Thyroid gland (tissue), 4 donors: Measurements from ENCODE around the gene PHB1. TPM values are rescaled to one million over a fixed set of nuclear protein-coding genes. Genes with fewer than 3 reads are reported as not detected.
A peak's percentile ranks its signal among the peaks of the same experiment; 100 is the strongest.

Experiments
- DNase-seq, 2 donors: peaks; one replicate each; pipeline ENCODE4 v3.0.0-alpha.2; 2019
- H3K27ac ChIP-seq, 3 donors: fragments of 200-600 bp; sonication (generic); 1 replicate in 2 of 3; 2 replicates in 1 of 3; pipeline ENCODE4 v1.5.1; 2016 to 2019; ENCODE audit warnings: mild to moderate bottlenecking in 1 of 3, moderate library complexity in 1 of 3
- H3K27me3 ChIP-seq: fragments of 200-600 bp; sonication (generic); one replicate; pipeline ENCODE4 v1.5.1; 2019
- H3K36me3 ChIP-seq, 2 donors: fragments of 200-600 bp; sonication (generic); one replicate each; pipeline ENCODE4 v1.5.1; 2016 to 2019
- H3K4me1 ChIP-seq, 2 donors: fragments of 200-600 bp; sonication (generic); one replicate each; pipeline ENCODE4 v1.5.1; 2017 to 2019
- H3K4me3 ChIP-seq, 3 donors: fragments of 200-600 bp; sonication (generic); replicated peaks in 1 of 3; 1 replicate in 2 of 3; 2 replicates in 1 of 3; pipeline ENCODE4 v1.5.1; 2016; ENCODE audit warnings: mild to moderate bottlenecking in 1 of 3
- H3K9me3 ChIP-seq: fragments of 200-600 bp; sonication (generic); one replicate; pipeline ENCODE4 v1.5.1; 2017
- CTCF ChIP-seq, 6 experiments: fragments of 200-600 bp in 3 of 6; fragments of 450-650 bp in 3 of 6; sonication (generic) in 3 of 6; IDR thresholded peaks; one replicate each; pipeline ENCODE4 v1.5.1; 2016 to 2019; ENCODE audit warnings: antibody characterized with exemption in 6 of 6, mild to moderate bottlenecking in 2 of 6, inconsistent platforms in 1 of 6, moderate library complexity in 1 of 6
- POLR2A ChIP-seq, 2 donors: fragments of 450-650 bp; IDR thresholded peaks; one replicate each; pipeline ENCODE4 v1.6.1; 2017; ENCODE audit warnings: antibody characterized with exemption in 2 of 2, mild to moderate bottlenecking in 2 of 2, moderate library complexity in 1 of 2
- WGBS, 2 donors: methylation state at CpG; one replicate each; pipeline ENCODE4 v1.1.5; 2017; 5-methylcytosine and 5-hydroxymethylcytosine counted together
- intact Hi-C: fragments of 100-400 bp; cut with DNase I; formaldehyde crosslinking; loops from one replicate; pipeline ENCODE4 v1.15.1; 2023
- total RNA-seq, 4 donors: library from RNA; depleted of rRNA; stranded (reverse); fragments of >200 nt; gene quantifications; one replicate each; pipeline ENCODE4 v1.2.3, GENCODE V29; 2016

PHB1 gene
- 100 to 1,000 TPM in 2 of 4 donors, 10 to 100 TPM in 2; 77.5 to 129 (median 103) TPM for total RNA-seq

- 0 to 1% methylated on average over 28 to 30 of the region's 30 CpGs for WGBS, 2 donors
Measured at GRCh38 chr17:49414622-49415350, at the start of gene PHB1. PHB1 (minus strand) TSS chr17:49414882; CDS start chr17:49413264, 1,618 bp downstream.

GRCh38 chr17:49464049-49464448 is 49.4 kb upstream of the PHB1 start:
- Histone ChIP-seq H3K27ac (no peak overlapping the region), H3K27me3 (no peaks in the 10 kb centered on the region), H3K4me3 (no peak overlapping the region), H3K36me3 (no peaks in the 10 kb centered on the region), H3K4me1 (no peaks in the 10 kb centered on the region), H3K9me3 (no peaks in the 10 kb centered on the region)
- DNase-seq, result no peak
- 90 to 95% methylated on average over 2 of the region's 2 CpGs for WGBS, 2 donors
- intact Hi-C loops, result no loop called here
- no peak for TF ChIP-seq CTCF (IDR thresholded peaks at IDR 0.05)

More at GRCh38 chr17:49414622-49415350, at the start of gene PHB1:
- peaks cover 14 to 16% of the 10 kb centered on the region in 2 donors for H3K36me3 ChIP-seq
- H3K4me3 ChIP-seq, result peak within 1 kb of the TSS; percentile 51 to 70 (median 61)
- H3K27me3 ChIP-seq, result no peaks in the 10 kb centered on the region
- intact Hi-C loops, result no loop called here
- peaks cover 7 to 16% of the 10 kb centered on the region in 2 donors for H3K4me1 ChIP-seq
- DNase-seq, result peak; percentile 95 to 97
- H3K27ac ChIP-seq, result no peak within 1 kb of the TSS
- H3K9me3 ChIP-seq, result no peaks in the 10 kb centered on the region
- peak in 1 of 2 donors; percentile 42 for TF ChIP-seq POLR2A (IDR thresholded peaks at IDR 0.05)
- TF ChIP-seq CTCF (IDR thresholded peaks at IDR 0.05), result no peak

- Histone ChIP-seq H3K9me3 (no peaks in the 10 kb centered on the region), H3K4me1 (no peaks in the 10 kb centered on the region), H3K27ac (no peak overlapping the region), H3K27me3 (no peaks in the 10 kb centered on the region), H3K4me3 (no peak overlapping the region), H3K36me3 (no peaks in the 10 kb centered on the region)
- WGBS, 2 donors, result 34 to 40% methylated on average over 2 of the region's 2 CpGs
- no peak for DNase-seq
- intact Hi-C loops, result no loop called here
- no peak for TF ChIP-seq CTCF (IDR thresholded peaks at IDR 0.05)
Measured at GRCh38 chr17:49461580-49461979, 46.9 kb upstream of the PHB1 start.

- H3K36me3 ChIP-seq, result no peaks in the 10 kb centered on the region
- TF ChIP-seq CTCF (IDR thresholded peaks at IDR 0.05), result no peak
- no peak for TF ChIP-seq POLR2A (IDR thresholded peaks at IDR 0.05)
- H3K9me3 ChIP-seq, result no peaks in the 10 kb centered on the region
- 84 to 91% methylated on average over 3 to 7 of the region's 7 CpGs for WGBS, 2 donors
- no peak overlapping the region for H3K4me3 ChIP-seq
- no peaks in the 10 kb centered on the region for H3K4me1 ChIP-seq
- no peak for DNase-seq
- intact Hi-C loops, result no loop called here
- no peaks in the 10 kb centered on the region for H3K27me3 ChIP-seq
- no peak overlapping the region for H3K27ac ChIP-seq
Measured at GRCh38 chr17:49460401-49460800, 45.7 kb upstream of the PHB1 start.

GRCh38 chr17:49459401-49459984 is 44.8 kb upstream of the PHB1 start:
- Histone ChIP-seq H3K27ac (no peak overlapping the region), H3K4me1 (no peaks in the 10 kb centered on the region), H3K36me3 (no peaks in the 10 kb centered on the region), H3K4me3 (no peak overlapping the region), H3K27me3 (no peaks in the 10 kb centered on the region), H3K9me3 (no peaks in the 10 kb centered on the region)
- TF ChIP-seq POLR2A (IDR thresholded peaks at IDR 0.05) (no peak), CTCF (IDR thresholded peaks at IDR 0.05) (peak in 1 of 6 experiments; percentile 23)
- DNase-seq, result no peak
- intact Hi-C loops, result no loop called here
- WGBS, 2 donors, result 39 to 53% methylated on average over 6 to 7 of the region's 7 CpGs
